GM12892 (cell line): ENCODE results near the gene GP5.

Experiments used
- DNase-seq: peaks from one replicate; pipeline ENCODE4 v3.0.0; 2011; ENCODE audit not compliant: insufficient read length
- FAIRE-seq: peaks from 2 replicates; lab custom pipeline; 2011; peaks lifted over from hg19 to GRCh38; lab: Jason Lieb, UNC
- POLR2A ChIP-seq: IDR thresholded peaks from 2 replicates; pipeline ENCODE4 v1.6.1; 2011; ENCODE audit warnings: low read depth, low read length, control low read depth
- POLR2AphosphoS5 ChIP-seq: IDR thresholded peaks from 2 replicates; pipeline ENCODE4 v1.6.1; 2011; ENCODE audit warnings: low read depth, low read length, control low read depth
- TAF1 ChIP-seq: IDR thresholded peaks from 2 replicates; pipeline ENCODE4 v1.6.1; 2011; ENCODE audit warnings: low read depth, mild to moderate bottlenecking, control low read depth, low read length, borderline replicate concordance

The GP5 gene

DNA sequence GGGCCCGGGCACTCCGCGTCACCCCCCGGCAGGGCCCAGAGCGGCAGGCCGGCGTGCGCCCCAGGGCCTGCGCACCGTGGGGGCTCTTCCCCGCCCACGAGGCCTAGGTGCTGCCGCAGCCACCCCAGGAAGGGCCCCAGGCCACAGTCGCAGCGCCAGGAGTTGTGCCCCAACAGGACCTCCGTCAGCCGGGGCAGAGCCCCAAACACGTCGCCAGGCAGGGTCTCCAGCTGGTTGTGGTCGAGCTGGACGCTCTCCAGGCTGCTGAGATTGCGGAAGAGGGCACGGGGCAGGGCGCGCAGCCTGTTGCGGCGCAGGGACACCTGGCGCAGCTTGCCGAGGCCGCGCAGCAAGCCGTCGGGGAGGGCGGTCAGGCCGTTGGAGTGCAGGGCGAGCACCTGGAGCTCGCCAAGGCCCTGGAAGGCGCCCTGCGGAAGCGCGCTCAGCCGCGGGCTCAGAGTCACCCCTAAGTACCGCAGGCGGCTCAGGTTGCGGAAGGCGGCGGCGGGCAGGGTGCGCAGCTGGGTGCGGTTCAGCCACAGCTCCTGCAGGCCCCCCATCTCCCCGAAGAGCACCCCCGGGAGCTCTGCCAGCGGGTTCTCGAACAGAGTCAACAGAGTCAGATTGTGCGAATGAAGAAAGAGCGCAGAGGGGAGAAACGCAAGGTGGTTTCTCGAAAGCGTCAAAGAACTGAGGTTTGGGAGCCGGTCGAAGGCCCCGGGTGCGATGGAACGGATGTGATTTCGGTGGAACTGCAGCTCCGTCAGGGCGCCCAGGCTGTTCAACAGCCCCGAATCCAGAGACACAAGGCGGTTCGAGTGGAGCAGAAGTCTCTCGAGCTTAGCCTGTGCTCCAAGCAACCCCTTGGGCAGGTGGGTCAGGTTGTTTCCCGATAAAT is 2.0 kb downstream of the GP5 start:
- TF ChIP-seq TAF1 (no peak), POLR2AphosphoS5 (no peak), POLR2A (no peak)
- DNase-seq, result no peak
- no peak for FAIRE-seq

DNA sequence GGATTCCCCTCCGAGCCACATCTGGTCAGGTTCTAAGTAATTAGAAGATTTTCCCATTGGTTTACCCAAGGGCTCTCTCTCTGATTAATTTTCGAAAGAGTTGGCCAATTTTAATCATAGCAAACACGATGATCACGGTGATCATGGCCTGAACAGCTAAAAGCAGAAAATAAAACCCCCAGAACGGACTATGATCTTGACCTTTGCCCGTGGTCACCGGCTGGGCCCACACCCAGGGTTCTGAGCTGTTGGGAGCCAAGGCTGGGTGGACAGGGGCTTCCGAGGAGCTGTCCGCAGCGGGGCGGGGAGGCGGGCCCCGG is 2.6 kb downstream of the GP5 start:
- TF ChIP-seq POLR2A (no peak), TAF1 (no peak), POLR2AphosphoS5 (no peak)
- DNase-seq, result no peak
- no peak for FAIRE-seq

DNA sequence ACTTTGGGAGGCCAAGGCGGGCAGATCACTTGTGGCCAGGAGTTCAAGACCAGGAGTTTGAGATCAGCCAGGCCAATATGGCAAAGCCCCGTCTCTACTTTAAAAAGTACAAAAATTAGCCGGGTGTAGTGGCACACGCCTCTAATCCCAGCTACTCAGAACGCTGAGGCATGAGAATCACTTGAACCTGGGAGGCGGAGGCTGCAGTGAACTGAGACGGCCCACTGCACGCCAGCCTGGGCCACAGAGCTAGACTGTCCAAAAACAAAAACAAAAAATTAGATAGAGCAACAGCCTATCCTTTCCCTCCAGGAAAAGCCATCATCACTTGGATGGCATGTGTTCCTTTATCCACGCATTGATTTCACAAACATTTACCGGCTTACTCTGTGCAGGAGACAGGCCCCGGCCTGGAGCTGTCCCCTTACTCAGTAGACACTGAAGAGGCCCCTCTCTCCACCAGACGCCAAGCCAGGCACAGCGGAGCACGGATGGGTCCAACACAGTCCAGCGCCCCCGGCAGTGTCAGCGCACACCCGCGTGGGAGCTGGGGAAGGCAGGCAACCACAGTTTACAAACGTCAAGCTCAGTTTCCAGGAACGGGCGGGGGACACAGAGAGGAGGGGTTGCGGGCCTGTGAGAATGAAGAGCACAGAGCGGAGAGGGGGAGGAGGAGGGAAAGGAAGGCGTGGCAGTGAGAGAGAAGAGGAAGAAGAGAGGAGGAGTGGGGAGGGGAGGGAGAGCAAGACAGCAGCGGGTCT is 3.1 kb downstream of the GP5 start:
- DNase-seq (no peak), FAIRE-seq (no peak)
- TF ChIP-seq POLR2A, result no peak
- TF ChIP-seq POLR2AphosphoS5, result no peak
- no peak for TF ChIP-seq TAF1

DNA sequence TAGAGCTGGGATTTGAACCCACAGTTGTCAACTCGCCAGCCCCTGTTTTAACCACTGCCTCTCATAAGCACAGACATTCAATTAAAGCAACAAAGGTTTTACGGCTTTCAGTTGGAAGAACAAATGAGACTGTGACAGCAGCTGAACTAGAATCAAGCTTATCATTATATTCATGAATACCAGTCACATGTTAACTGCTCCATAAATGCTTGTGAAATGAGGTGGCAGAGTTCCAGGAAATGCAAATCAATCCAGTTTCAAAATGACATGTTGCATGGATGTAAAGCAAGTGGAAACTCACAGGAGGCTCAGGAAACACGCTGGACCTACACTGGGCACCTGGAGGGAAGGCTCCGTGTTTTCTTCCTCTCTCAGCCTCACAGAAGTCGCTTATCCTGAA is 3.9 kb downstream of the GP5 start:
- no peak for TF ChIP-seq TAF1
- DNase-seq (no peak), FAIRE-seq (no peak)

DNA sequence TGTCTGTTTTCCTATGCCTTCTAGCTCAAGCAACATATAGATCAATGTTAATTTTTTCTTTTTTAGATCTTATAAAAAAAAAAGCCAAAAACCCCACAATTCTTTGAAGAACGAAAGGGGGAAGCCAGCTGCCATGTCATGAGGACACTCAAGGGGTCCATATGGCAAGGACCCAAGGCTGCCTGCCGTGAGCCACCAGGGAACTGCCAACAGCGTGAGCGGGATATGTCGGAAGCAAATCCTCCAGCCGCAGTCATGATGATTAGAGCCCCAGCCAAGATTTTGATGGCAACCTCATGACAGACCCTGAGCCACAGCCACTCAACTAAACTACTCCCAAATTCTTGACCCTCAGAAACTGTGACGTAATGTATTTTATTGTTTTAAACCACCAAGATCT is 6.5 kb downstream of the GP5 start:
- no peak for DNase-seq
- FAIRE-seq, result no peak

GRCh38 chr3:194390835-194391234 is 8.2 kb downstream of the GP5 start:
- no peak for FAIRE-seq
- TF ChIP-seq TAF1 (no peak), POLR2A (no peak), POLR2AphosphoS5 (no peak)

More for the DNA sequence above, 6.5 kb downstream of the GP5 start:
- TF ChIP-seq POLR2AphosphoS5, result no peak

GRCh38 chr3:194389269-194389668 is 9.8 kb downstream of the GP5 start:
- TF ChIP-seq POLR2AphosphoS5 (no peak), TAF1 (no peak), POLR2A (no peak)
- FAIRE-seq (no peak), DNase-seq (no peak)

More at GRCh38 chr3:194390835-194391234, 8.2 kb downstream of the GP5 start:
- no peak for DNase-seq

DNA sequence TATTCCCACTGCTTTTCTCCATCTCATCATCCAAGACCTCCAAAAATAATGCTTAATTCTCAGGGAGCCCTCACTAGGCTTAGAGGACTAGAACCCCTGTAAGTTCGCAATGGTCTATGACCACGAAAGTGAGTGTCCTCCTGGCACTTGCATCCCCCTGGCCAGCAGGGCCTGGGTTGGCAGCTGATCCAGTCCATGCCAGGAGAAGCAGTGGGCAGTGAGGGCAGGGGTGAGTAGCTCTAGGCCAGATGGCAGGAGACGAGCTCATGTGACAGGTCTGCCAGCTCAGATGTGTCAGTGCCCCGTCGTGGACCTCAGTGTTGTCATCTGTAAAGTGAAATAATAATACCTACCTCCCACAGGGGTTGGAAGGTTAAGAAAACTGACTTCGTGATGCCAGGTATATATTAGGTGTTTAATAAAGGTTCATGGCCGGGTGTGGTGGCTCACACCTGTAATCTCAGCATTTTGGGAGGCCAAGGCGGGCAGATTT is 11.1 kb downstream of the GP5 start:
- DNase-seq (no peak), FAIRE-seq (no peak)
- TF ChIP-seq POLR2A (no peak), POLR2AphosphoS5 (no peak), TAF1 (no peak)

DNA sequence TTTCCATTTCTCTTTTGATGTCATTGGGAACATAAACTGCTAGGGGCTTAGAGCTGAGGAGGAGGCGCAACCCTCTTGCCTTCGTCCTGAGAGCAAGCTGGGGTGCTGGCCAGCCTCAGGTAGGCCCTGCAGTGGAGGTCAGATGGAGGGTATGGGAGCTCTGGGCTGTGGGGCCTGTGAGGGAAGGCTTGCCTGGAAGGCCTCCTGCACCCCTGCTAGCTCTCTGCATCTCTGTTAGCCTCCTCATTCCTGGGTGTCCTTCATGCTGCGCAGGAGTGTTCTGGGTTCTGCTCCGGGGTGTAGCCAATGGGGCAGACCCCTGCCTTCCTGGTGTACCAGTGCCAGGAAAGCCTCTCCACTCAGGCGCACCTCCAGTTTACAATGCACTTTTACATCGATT is 11.8 kb downstream of the GP5 start:
- DNase-seq (no peak), FAIRE-seq (no peak)
- TF ChIP-seq POLR2AphosphoS5, result no peak
- no peak for TF ChIP-seq POLR2A
- TF ChIP-seq TAF1, result no peak

GRCh38 chr3:194386648-194387047 is 12.4 kb downstream of the GP5 start:
- FAIRE-seq (no peak), DNase-seq (no peak)
- TF ChIP-seq POLR2AphosphoS5, result no peak
- TF ChIP-seq POLR2A, result no peak
- TF ChIP-seq TAF1, result no peak

DNA sequence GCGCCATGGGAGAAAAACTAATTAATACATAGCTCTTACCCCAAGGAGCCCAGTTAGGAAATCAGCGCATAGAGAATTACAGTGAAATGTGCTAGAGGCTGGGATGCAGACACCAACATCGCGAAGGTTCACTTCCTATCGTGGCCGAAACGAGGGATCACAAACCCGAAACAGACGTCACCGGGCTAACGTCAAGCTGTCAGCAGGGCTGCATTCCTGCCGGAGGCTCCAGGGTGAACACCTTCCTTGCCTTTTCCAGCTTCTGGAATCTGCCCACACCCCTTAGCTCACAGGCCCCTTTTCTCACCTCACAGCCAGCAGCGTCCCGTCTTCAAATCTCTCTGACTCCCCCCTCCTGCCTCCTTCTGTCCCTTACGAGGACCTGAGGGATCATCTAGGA is 13.0 kb downstream of the GP5 start:
- FAIRE-seq (no peak), DNase-seq (no peak)
- TF ChIP-seq POLR2AphosphoS5 (no peak), POLR2A (no peak), TAF1 (no peak)

GRCh38 chr3:194384569-194385001 is 14.5 kb downstream of the GP5 start:
- TF ChIP-seq POLR2AphosphoS5, result no peak
- TF ChIP-seq TAF1, result no peak
- no peak for TF ChIP-seq POLR2A
- DNase-seq (no peak), FAIRE-seq (no peak)
